Measurements from ENCODE around the gene BTNL8. TPM values are rescaled to one million over a fixed set of nuclear protein-coding genes. Genes with fewer than 3 reads are reported as not detected.

Gene BTNL8
- total and polyA plus RNA-seq, 2 donors from 2014 or later, result 0.19 to 1.2 TPM

GRCh38 chr5:180982008-180982741 lies 83.2 kb downstream of the BTNL8 start:
- Histone ChIP-seq H3K27ac (ENCODE audit: low read depth in 2 of 2, low read length in 2 of 2) (no peak overlapping the region), H3K4me1 (ENCODE audit: control insufficient read depth in 2 of 3, insufficient read depth in 2 of 3, low read depth in 1 of 3, low read length in 3 of 3) (no peaks in the 10 kb centered on the region), H3K9me3 (ENCODE audit: control insufficient read depth in 2 of 3, insufficient read depth in 1 of 3, low read length in 3 of 3) (no peaks in the 10 kb centered on the region), H3K9ac (ENCODE audit: low read length in 3 of 3) (no peak overlapping the region), H3K36me3 (ENCODE audit: control insufficient read depth in 2 of 3, insufficient read depth in 3 of 3, low read length in 3 of 3) (no peaks in the 10 kb centered on the region), H3K4me3 (ENCODE audit: low read length in 3 of 3) (no peak overlapping the region), H3K27me3 (ENCODE audit: control insufficient read depth, insufficient read depth, low read length) (no peaks in the 10 kb centered on the region)
- FAIRE-seq, result no peak
- no peak for TF ChIP-seq CTCF (IDR thresholded peaks at IDR 0.05; ENCODE audit: borderline replicate concordance, extremely low read depth, insufficient read depth)
- intact Hi-C loops (cut with DNase I), result no loop called here
- DNase-seq, result no peak

GRCh38 chr5:180988016-180988415 lies 89.1 kb downstream of the BTNL8 start:
- no peak overlapping the region for H3K27ac ChIP-seq (ENCODE audit: low read depth in 2 of 2, low read length in 2 of 2)
- H3K4me1 ChIP-seq (ENCODE audit: control insufficient read depth in 2 of 3, insufficient read depth in 2 of 3, low read depth in 1 of 3, low read length in 3 of 3), result no peaks in the 10 kb centered on the region
- H3K4me3 ChIP-seq (ENCODE audit: low read length in 3 of 3), result no peak overlapping the region
- H3K9ac ChIP-seq (ENCODE audit: low read length in 3 of 3), result no peak overlapping the region
- H3K9me3 ChIP-seq (ENCODE audit: control insufficient read depth in 2 of 3, insufficient read depth in 1 of 3, low read length in 3 of 3), result no peaks in the 10 kb centered on the region
- TF ChIP-seq CTCF (IDR thresholded peaks at IDR 0.05; ENCODE audit: borderline replicate concordance, extremely low read depth, insufficient read depth), result no peak
- no peaks in the 10 kb centered on the region for H3K27me3 ChIP-seq (ENCODE audit: control insufficient read depth, insufficient read depth, low read length)
- FAIRE-seq (no peak), DNase-seq (no peak)
- H3K36me3 ChIP-seq (ENCODE audit: control insufficient read depth in 2 of 3, insufficient read depth in 3 of 3, low read length in 3 of 3), result no peaks in the 10 kb centered on the region
- intact Hi-C loops (cut with DNase I), result no loop called here

- no peak within 1 kb of the TSS for H3K9ac ChIP-seq (ENCODE audit: low read length in 3 of 3)
- no peak within 1 kb of the TSS for H3K4me3 ChIP-seq (ENCODE audit: low read length in 3 of 3)
- intact Hi-C loops (cut with DNase I), result no loop called here
- H3K4me1 ChIP-seq (ENCODE audit: control insufficient read depth in 2 of 3, insufficient read depth in 2 of 3, low read depth in 1 of 3, low read length in 3 of 3), result no peaks in the 10 kb centered on the region
- H3K36me3 ChIP-seq (ENCODE audit: control insufficient read depth in 2 of 3, insufficient read depth in 3 of 3, low read length in 3 of 3), result no peaks in the 10 kb centered on the region
- DNase-seq (no peak), FAIRE-seq (no peak)
- H3K27ac ChIP-seq (ENCODE audit: low read depth in 2 of 2, low read length in 2 of 2), result no peak within 1 kb of the TSS
- H3K9me3 ChIP-seq (ENCODE audit: control insufficient read depth in 2 of 3, insufficient read depth in 1 of 3, low read length in 3 of 3), result no peaks in the 10 kb centered on the region
- no peaks in the 10 kb centered on the region for H3K27me3 ChIP-seq (ENCODE audit: control insufficient read depth, insufficient read depth, low read length)
- TF ChIP-seq CTCF (IDR thresholded peaks at IDR 0.05; ENCODE audit: borderline replicate concordance, extremely low read depth, insufficient read depth), result no peak
Measured at GRCh38 chr5:180988592-180988991, 89.6 kb downstream of the BTNL8 start, which contains the start of gene BTNL3. BTNL3 (plus strand) TSS chr5:180988846; CDS start chr5:180989029, 183 bp downstream.

Measured in kidney (tissue), 14 donors.